DOHH2 (cell line): ENCODE results near the gene SART3.

Experiments
- H3F3A ChIP-seq: fragments of 200-600 bp; sonication (generic), shearing (Covaris generic); 2 replicates; pipeline ENCODE4 v1.6.0; 2016; ENCODE audit warnings: antibody characterized with exemption, mild to moderate bottlenecking; ENCODE audit not compliant: control insufficient read depth, insufficient read depth
- H3K27ac ChIP-seq: fragments of 200-600 bp; sonication (generic); 2 replicates; pipeline ENCODE4 v1.5.1; 2014; ENCODE audit warnings: low read depth, mild to moderate bottlenecking, low read length, moderate library complexity
- H3K27me3 ChIP-seq: fragments of 200-600 bp; sonication (generic); 2 replicates; pipeline ENCODE4 v1.6.1; 2014; ENCODE audit warnings: mild to moderate bottlenecking, low read length, mixed read lengths; ENCODE audit not compliant: control insufficient read depth
- H3K36me3 ChIP-seq: fragments of 200-600 bp; sonication (generic); 2 replicates; pipeline ENCODE4 v1.6.1; 2014; ENCODE audit warnings: mild to moderate bottlenecking, low read length, moderate library complexity, mixed read lengths; ENCODE audit not compliant: control insufficient read depth
- H3K4me1 ChIP-seq: fragments of 200-600 bp; sonication (generic); 2 replicates; pipeline ENCODE4 v1.6.1; 2014; ENCODE audit warnings: mild to moderate bottlenecking, low read length, mixed read lengths; ENCODE audit not compliant: control insufficient read depth
- H3K4me2 ChIP-seq: fragments of 200-600 bp; sonication (generic); 2 replicates; pipeline ENCODE4 v1.6.0; 2014; ENCODE audit warnings: mild to moderate bottlenecking, low read length, moderate library complexity
- H3K4me3 ChIP-seq: fragments of 200-600 bp; sonication (generic); 2 replicates; pipeline ENCODE4 v1.5.1; 2014; ENCODE audit warnings: mild to moderate bottlenecking, low read length, mixed read lengths
- H3K79me2 ChIP-seq: fragments of 200-600 bp; sonication (generic); 2 replicates; pipeline ENCODE4 v1.6.1; 2014; ENCODE audit warnings: mild to moderate bottlenecking, low read length, mixed read lengths; ENCODE audit not compliant: control insufficient read depth
- H3K9me2 ChIP-seq: fragments of 200-600 bp; sonication (generic); replicated peaks from 2 replicates; pipeline ENCODE4 v1.6.1; 2014; ENCODE audit warnings: mild to moderate bottlenecking, low read length, mixed read lengths; ENCODE audit not compliant: control insufficient read depth
- H3K9me3 ChIP-seq: fragments of 200-600 bp; sonication (generic); 2 replicates; pipeline ENCODE4 v1.6.1; 2014; ENCODE audit warnings: antibody characterized with exemption, low read length, mixed read lengths; ENCODE audit not compliant: control insufficient read depth, insufficient read depth
- H4K20me1 ChIP-seq: fragments of 200-600 bp; sonication (generic); 2 replicates; pipeline ENCODE4 v1.6.0; 2014; ENCODE audit warnings: low read depth, mild to moderate bottlenecking, antibody characterized with exemption, low read length, moderate library complexity; ENCODE audit not compliant: control insufficient read depth, insufficient read depth
- EZH2phosphoT487 ChIP-seq: fragments of 200-600 bp; sonication (generic); IDR thresholded peaks from 2 replicates; pipeline ENCODE4 v1.6.1; 2017; ENCODE audit warnings: borderline replicate concordance, mild to moderate bottlenecking, antibody characterized with exemption, low read length, moderate library complexity, mixed read lengths
- TF ChIP-seq, protein P1 (sequence below): fragments of 200-600 bp; sonication (generic); IDR thresholded peaks from one replicate; pipeline ENCODE4 v1.5.1; 2014; ENCODE audit warnings: antibody characterized with exemption, mild to moderate bottlenecking, low read depth, low read length; ENCODE audit not compliant: poor library complexity, severe bottlenecking

The SART3 gene

DNA sequence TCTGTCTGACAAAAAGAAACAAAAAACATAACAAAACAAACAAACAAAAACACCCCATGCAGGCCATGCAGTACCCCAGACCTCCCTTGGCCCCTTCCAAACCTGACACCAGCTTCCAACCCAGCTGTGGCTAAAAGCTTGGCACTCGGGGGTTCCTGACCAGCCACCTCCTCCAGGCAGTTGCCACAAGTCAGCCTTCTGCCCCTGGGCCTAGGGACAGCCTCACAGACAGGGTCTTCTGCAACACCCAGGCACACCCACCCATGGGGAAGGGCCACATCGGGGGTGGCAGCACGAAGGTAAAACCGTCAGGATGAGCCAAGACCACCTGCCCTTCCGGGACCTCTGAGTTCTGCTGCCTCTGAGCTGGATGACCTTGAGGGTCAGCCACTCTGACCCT, 47.6 kb upstream of the SART3 start:
- TF ChIP-seq, protein P1, sequence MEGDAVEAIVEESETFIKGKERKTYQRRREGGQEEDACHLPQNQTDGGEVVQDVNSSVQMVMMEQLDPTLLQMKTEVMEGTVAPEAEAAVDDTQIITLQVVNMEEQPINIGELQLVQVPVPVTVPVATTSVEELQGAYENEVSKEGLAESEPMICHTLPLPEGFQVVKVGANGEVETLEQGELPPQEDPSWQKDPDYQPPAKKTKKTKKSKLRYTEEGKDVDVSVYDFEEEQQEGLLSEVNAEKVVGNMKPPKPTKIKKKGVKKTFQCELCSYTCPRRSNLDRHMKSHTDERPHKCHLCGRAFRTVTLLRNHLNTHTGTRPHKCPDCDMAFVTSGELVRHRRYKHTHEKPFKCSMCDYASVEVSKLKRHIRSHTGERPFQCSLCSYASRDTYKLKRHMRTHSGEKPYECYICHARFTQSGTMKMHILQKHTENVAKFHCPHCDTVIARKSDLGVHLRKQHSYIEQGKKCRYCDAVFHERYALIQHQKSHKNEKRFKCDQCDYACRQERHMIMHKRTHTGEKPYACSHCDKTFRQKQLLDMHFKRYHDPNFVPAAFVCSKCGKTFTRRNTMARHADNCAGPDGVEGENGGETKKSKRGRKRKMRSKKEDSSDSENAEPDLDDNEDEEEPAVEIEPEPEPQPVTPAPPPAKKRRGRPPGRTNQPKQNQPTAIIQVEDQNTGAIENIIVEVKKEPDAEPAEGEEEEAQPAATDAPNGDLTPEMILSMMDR, result no peak
- TF ChIP-seq EZH2phosphoT487, result no peak
- no peak overlapping the region for H3K27ac ChIP-seq
- no peak overlapping the region for H3K4me2 ChIP-seq

GRCh38 chr12:108607981-108608600, 47.1 kb upstream of the SART3 start:
- TF ChIP-seq, protein P1, result no peak
- TF ChIP-seq EZH2phosphoT487, result no peak
- Histone ChIP-seq H3K4me1 (peaks cover 17% of the 10 kb centered on the region), H3K27me3 (peaks cover 30% of the 10 kb centered on the region), H3K4me2 (no peak overlapping the region), H3K4me3 (no peak overlapping the region), H3K36me3 (no peaks in the 10 kb centered on the region), H3K9me2 (no peaks in the 10 kb centered on the region), H3K9me3 (no peaks in the 10 kb centered on the region), H3K79me2 (no peaks in the 10 kb centered on the region), H4K20me1 (no peaks in the 10 kb centered on the region), H3F3A (peaks cover 2% of the 10 kb centered on the region; the same call in 1 of the 2 replicates), H3K27ac (no peak overlapping the region)

More for the DNA sequence above, 47.6 kb upstream of the SART3 start:
- Histone ChIP-seq H3K4me3 (no peak overlapping the region), H3K79me2 (no peaks in the 10 kb centered on the region), H3F3A (peaks cover 2% of the 10 kb centered on the region; the same call in 1 of the 2 replicates), H4K20me1 (no peaks in the 10 kb centered on the region), H3K36me3 (no peaks in the 10 kb centered on the region), H3K27me3 (peaks cover 30% of the 10 kb centered on the region), H3K4me1 (peaks cover 17% of the 10 kb centered on the region), H3K9me3 (no peaks in the 10 kb centered on the region), H3K9me2 (no peaks in the 10 kb centered on the region)

- Histone ChIP-seq H3F3A (peaks cover 2% of the 10 kb centered on the region; the same call in 1 of the 2 replicates), H4K20me1 (no peaks in the 10 kb centered on the region), H3K9me3 (no peaks in the 10 kb centered on the region), H3K4me2 (no peak overlapping the region), H3K27me3 (peaks cover 18% of the 10 kb centered on the region), H3K27ac (no peak overlapping the region), H3K36me3 (no peaks in the 10 kb centered on the region), H3K4me1 (peaks cover 6% of the 10 kb centered on the region; the same call in 1 of the 2 replicates), H3K4me3 (no peak overlapping the region), H3K79me2 (no peaks in the 10 kb centered on the region), H3K9me2 (no peaks in the 10 kb centered on the region)
- TF ChIP-seq EZH2phosphoT487, result no peak
- TF ChIP-seq, protein P1, result no peak
These were observed 45.5 kb upstream of the SART3 start for GRCh38 chr12:108606492-108606891.
